HFFc6 (cell line): ENCODE data around the gene HACD2. TPM values are rescaled to one million over a fixed set of nuclear protein-coding genes. Genes with fewer than 3 reads are reported as not detected.
"Not testable (repeated sequence)": the region's sequence is repeated elsewhere in the genome, so short reads cannot be mapped to it uniquely, and the experiment has no call there.

Experiments
- DNase-seq: peaks from one replicate; pipeline ENCODE4 v3.0.0-alpha.2; 2018
- H3K27ac Mint-ChIP-seq: 2 replicates; pipeline ENCODE4 v1.8.0; 2020; ENCODE audit warnings: mild to moderate bottlenecking, mixed read lengths
- H3K27me3 Mint-ChIP-seq: 2 replicates; pipeline ENCODE4 v1.8.0; 2021; ENCODE audit warnings: mild to moderate bottlenecking, moderate library complexity, mixed read lengths; ENCODE audit not compliant: insufficient read depth
- H3K36me3 Mint-ChIP-seq: 2 replicates; pipeline ENCODE4 v1.8.0; 2021; ENCODE audit warnings: low read depth, mixed read lengths
- H3K4me1 Mint-ChIP-seq: 2 replicates; pipeline ENCODE4 v1.8.0; 2020; ENCODE audit warnings: low read depth, mixed read lengths
- H3K4me3 Mint-ChIP-seq: 2 replicates; pipeline ENCODE4 v1.8.0; 2020; ENCODE audit warnings: mild to moderate bottlenecking, moderate library complexity, mixed read lengths
- H3K9me3 Mint-ChIP-seq: 2 replicates; pipeline ENCODE4 v1.8.0; 2020; ENCODE audit warnings: mild to moderate bottlenecking, mixed read lengths
- total RNA-seq, 6 experiments: library from RNA; stranded (reverse); fragmentation: NEBNext Ultra II Directional; extraction: Animal tissue kit (Norgen Biotek cat#: 25700); gene quantifications; 2 replicates in 1 of 6; 3 replicates in 5 of 6; pipeline ENCODE4 v1.2.3, GENCODE V29; 2021
- TF ChIP-seq, protein P1 (sequence below): fragments of 200-600 bp; sonication (generic); IDR thresholded peaks from 2 replicates; pipeline ENCODE4 v1.5.0; 2021; ENCODE audit warnings: antibody characterized with exemption, mild to moderate bottlenecking

The HACD2 gene
- total RNA-seq, 6 experiments from 2014 or later = 56.6 to 85.7 (median 75.7) TPM

DNA sequence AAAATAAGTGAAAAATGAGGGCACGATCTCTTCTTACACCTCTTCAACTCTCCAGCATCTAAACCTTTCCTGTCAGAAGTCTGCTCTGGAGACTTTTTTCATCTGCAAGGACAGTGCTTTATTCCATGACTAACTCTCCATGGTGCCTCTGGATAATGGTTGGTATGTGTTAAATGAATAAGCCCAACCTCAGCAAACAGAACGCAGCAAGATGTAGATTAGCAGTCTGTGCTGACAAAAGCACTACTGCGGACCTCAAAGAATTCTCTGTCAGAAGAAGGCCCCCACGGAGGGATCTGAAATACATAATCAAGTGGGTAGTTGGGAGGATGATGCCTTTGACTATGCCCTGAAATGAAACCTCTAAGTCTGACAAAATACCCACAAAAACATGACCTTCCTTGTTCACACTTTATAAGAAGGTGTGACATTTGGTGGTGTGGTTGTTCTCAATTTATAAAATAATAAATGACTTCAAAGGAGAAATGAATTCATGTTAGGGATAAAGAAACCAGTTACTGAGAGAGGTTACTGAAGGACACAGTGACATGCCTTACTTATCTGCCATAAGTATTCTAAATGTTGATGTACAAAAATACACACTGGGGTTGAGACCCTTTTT lies 92.8 kb downstream of the HACD2 start:
- TF ChIP-seq, protein P1, sequence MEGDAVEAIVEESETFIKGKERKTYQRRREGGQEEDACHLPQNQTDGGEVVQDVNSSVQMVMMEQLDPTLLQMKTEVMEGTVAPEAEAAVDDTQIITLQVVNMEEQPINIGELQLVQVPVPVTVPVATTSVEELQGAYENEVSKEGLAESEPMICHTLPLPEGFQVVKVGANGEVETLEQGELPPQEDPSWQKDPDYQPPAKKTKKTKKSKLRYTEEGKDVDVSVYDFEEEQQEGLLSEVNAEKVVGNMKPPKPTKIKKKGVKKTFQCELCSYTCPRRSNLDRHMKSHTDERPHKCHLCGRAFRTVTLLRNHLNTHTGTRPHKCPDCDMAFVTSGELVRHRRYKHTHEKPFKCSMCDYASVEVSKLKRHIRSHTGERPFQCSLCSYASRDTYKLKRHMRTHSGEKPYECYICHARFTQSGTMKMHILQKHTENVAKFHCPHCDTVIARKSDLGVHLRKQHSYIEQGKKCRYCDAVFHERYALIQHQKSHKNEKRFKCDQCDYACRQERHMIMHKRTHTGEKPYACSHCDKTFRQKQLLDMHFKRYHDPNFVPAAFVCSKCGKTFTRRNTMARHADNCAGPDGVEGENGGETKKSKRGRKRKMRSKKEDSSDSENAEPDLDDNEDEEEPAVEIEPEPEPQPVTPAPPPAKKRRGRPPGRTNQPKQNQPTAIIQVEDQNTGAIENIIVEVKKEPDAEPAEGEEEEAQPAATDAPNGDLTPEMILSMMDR = no peak
- Mint-ChIP-seq H3K4me1 (no peaks in the 10 kb centered on the region), H3K27me3 (no peaks in the 10 kb centered on the region; the same call in 1 of the 2 replicates), H3K27ac (no peak overlapping the region), H3K9me3 (no peaks in the 10 kb centered on the region), H3K4me3 (no peak overlapping the region), H3K36me3 (peaks cover 5% of the 10 kb centered on the region; the same call in 1 of the 2 replicates)
- DNase-seq = no peak

DNA sequence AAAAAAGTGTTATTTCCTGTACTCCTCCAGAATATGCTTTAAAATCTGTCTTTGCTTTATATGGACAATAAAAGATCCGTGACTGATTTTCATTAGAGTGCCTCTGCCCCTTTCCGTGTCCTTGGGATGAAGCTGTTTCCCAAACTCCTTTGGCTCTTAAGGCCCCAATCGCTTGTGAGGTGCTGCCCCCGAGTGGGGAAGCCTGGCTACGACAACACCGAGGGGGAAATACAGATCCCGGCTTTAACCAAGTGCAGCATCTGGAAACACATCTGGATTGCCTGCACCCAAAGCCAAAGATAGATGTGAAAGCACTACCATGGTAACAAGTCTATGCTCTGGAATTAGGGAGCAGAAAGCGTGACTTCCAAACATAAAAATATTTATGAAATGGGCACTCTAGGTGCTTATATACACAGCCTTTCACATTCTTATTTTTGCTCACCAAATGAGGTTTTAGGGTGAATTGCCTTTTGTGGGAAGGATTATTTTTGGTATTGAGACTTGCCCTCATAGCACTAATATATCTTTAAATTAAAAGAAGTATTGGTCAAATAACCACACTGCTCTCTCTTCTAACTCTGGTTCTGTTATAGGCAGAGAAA lies 95.4 kb downstream of the HACD2 start:
- DNase-seq = peak; percentile 18
- TF ChIP-seq, protein P1 = peak; percentile 90
- Mint-ChIP-seq H3K4me1 (no peaks in the 10 kb centered on the region), H3K9me3 (no peaks in the 10 kb centered on the region), H3K27me3 (peaks cover 7% of the 10 kb centered on the region), H3K4me3 (no peak overlapping the region), H3K36me3 (peaks cover 5% of the 10 kb centered on the region; the same call in 1 of the 2 replicates), H3K27ac (no peak overlapping the region)

DNA sequence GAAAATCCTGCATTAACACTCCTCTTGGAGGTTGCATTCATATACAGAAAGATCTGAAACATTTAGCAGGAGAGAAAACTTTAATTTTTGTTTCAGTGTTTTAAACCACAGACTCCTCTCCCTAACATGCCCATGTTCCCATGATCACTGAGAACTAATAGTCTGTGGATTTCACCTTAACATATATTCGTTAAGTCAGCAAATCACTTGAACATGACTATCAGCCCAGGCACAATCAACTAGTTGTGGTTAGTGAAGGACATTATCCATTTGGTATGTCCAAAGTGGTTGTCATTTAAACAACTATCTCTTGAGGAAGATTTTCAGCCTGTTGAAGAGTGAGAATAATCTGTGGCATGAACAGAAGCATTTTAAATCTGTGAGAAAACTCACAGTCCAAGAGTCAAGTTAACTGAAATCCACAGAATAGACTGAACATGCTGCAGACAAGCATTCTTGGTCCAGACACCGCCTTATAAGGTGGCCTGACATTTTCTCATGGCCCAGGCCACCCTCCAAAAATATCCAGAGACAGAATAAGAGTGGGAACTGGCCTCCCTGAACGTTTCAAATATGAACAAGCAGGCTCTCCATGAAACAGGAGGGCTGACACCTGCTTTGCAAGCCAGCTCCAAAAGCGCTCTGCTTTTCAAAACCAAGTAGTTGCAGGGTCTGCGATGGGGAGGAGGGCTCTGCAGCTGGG lies 96.1 kb downstream of the HACD2 start:
- TF ChIP-seq, protein P1 = no peak
- no peaks in the 10 kb centered on the region for H3K4me1 Mint-ChIP-seq
- peaks cover 1% of the 10 kb centered on the region; the same call in 1 of the 2 replicates for H3K36me3 Mint-ChIP-seq
- no peak for DNase-seq
- H3K4me3 Mint-ChIP-seq = no peak overlapping the region
- no peaks in the 10 kb centered on the region for H3K9me3 Mint-ChIP-seq
- H3K27me3 Mint-ChIP-seq = peaks cover 7% of the 10 kb centered on the region
- no peak overlapping the region for H3K27ac Mint-ChIP-seq

DNA sequence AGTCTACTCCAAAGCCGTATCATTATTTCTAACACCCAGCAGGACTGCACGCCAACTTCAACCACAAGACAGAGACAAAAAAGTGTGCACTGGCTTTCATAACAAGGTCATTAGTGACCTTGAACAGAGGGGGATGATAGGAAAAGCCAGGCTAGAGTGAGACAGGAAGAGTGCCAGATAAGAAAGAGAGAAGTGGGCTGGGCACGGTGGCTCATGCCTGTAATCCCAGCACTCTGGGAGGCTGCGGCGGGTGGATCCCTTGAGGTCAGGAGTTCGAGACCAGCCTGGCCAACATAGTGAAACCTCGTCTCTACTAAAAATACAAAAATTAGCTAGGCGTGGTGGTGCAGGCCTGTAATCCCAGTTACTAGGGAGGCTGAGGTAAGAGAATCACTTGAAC lies 97.8 kb downstream of the HACD2 start:
- H3K9me3 Mint-ChIP-seq, H3K36me3 Mint-ChIP-seq, H3K4me1 Mint-ChIP-seq, H3K4me3 Mint-ChIP-seq, H3K27me3 Mint-ChIP-seq, H3K27ac Mint-ChIP-seq, DNase-seq: not testable (repeated sequence)

DNA sequence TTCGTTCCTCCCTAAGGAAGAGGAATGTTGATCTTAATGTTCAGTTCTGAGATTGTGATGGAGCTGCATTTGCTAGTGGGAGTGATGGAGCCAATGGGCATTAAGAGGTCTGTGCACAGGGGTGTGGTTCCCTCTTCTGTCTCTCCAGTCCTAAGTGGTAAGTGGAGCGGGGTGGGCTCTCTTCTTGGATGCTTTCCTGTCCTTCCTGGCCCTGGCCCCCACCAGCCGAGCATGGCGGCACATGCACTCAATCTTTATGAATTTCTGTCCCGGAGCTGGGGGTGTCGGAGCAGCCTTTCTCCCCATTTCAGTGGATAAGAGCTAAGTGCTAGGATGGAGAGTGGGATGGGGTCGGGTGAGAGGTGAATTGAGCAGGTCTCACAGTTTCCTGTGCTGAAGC lies 98.4 kb downstream of the HACD2 start:
- no peaks in the 10 kb centered on the region for H3K9me3 Mint-ChIP-seq
- no peak overlapping the region for H3K27ac Mint-ChIP-seq
- peaks cover 7% of the 10 kb centered on the region for H3K27me3 Mint-ChIP-seq
- no peaks in the 10 kb centered on the region for H3K36me3 Mint-ChIP-seq
- TF ChIP-seq, protein P1 = no peak
- no peak overlapping the region for H3K4me3 Mint-ChIP-seq
- H3K4me1 Mint-ChIP-seq = no peaks in the 10 kb centered on the region
- no peak for DNase-seq

DNA sequence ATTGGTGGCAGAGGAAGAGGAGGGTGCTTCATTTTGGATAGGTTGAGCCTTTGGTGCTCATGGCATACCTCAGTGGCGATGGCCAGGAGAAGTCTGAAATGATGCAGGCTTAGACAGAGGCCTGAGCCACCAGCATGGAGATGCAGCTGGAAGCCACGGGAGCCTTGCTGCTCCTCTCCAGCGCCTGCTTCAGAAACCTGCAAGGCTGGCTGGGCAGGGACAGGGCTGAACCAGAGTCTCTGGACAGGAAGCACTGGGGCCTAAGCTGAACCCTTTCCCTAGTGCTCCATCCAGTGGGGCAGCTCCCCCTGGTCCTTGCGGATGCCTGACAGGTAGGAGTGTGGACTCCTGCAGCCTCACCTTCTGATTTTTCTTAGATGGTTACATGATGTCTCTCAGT lies 99.3 kb downstream of the HACD2 start:
- peaks cover 14% of the 10 kb centered on the region for H3K27me3 Mint-ChIP-seq
- no peak for DNase-seq
- H3K4me3 Mint-ChIP-seq = no peak overlapping the region
- no peaks in the 10 kb centered on the region for H3K36me3 Mint-ChIP-seq
- H3K27ac Mint-ChIP-seq = no peak overlapping the region
- H3K4me1 Mint-ChIP-seq = no peaks in the 10 kb centered on the region
- TF ChIP-seq, protein P1 = no peak
- no peaks in the 10 kb centered on the region for H3K9me3 Mint-ChIP-seq
